Neural cell (in vitro differentiated cells): ENCODE results near the gene MICAL2. TPM values are rescaled to one million over a fixed set of nuclear protein-coding genes. Genes with fewer than 3 reads are reported as not detected.

ENCODE experiments used
- H2AFZ ChIP-seq: fragments of 200-600, 300-800 bp; sonication (generic), shearing (Covaris generic); 2 replicates; pipeline ENCODE4 v1.6.0; 2014; ENCODE audit warnings: low read depth, mild to moderate bottlenecking, antibody characterized with exemption, low read length, moderate library complexity
- H3F3A ChIP-seq: fragments of 200-600 bp; shearing (Covaris generic); 2 replicates; pipeline ENCODE4 v1.6.1; 2016; ENCODE audit warnings: mild to moderate bottlenecking, moderate library complexity, mixed read lengths, antibody characterized with exemption, low read length; ENCODE audit not compliant: insufficient read depth, poor library complexity, severe bottlenecking
- H3K27ac ChIP-seq: fragments of 200-600, 300-800 bp; sonication (generic), shearing (Covaris generic); 2 replicates; pipeline ENCODE4 v1.5.1; 2014; ENCODE audit warnings: mild to moderate bottlenecking, low read length, moderate library complexity
- H3K27me3 ChIP-seq: fragments of 300-800, 200-600 bp; sonication (generic), shearing (Covaris generic); 2 replicates; pipeline ENCODE4 v1.6.0; 2014; ENCODE audit warnings: mild to moderate bottlenecking, low read depth, low read length, moderate library complexity; ENCODE audit not compliant: insufficient read depth
- H3K36me3 ChIP-seq: fragments of 300-800, 200-600 bp; sonication (generic), shearing (Covaris generic); 2 replicates; pipeline ENCODE4 v1.5.1; 2014; ENCODE audit warnings: mild to moderate bottlenecking, antibody characterized with exemption, low read length, moderate library complexity; ENCODE audit not compliant: insufficient read depth
- H3K4me2 ChIP-seq: fragments of 300-800, 200-600 bp; sonication (generic), shearing (Covaris generic); 2 replicates; pipeline ENCODE4 v1.6.0; 2014; ENCODE audit warnings: mild to moderate bottlenecking, low read length
- H3K4me3 ChIP-seq: fragments of 300-800, 200-600 bp; sonication (generic), shearing (Covaris generic); 2 replicates; pipeline ENCODE4 v1.5.1; 2014; ENCODE audit warnings: mild to moderate bottlenecking, low read length, moderate library complexity
- H3K79me2 ChIP-seq: fragments of 200-600 bp; shearing (Covaris generic); replicated peaks from 2 replicates; pipeline ENCODE4 v1.6.0; 2014; ENCODE audit warnings: mild to moderate bottlenecking, low read length, moderate library complexity; ENCODE audit not compliant: insufficient read depth
- H3K9ac ChIP-seq: fragments of 300-800, 200-600 bp; sonication (generic), shearing (Covaris generic); 2 replicates; pipeline ENCODE4 v1.6.1; 2016; ENCODE audit warnings: mild to moderate bottlenecking, low read length, mixed read lengths
- H3K9me2 ChIP-seq: fragments of 200-600 bp; shearing (Covaris generic); 2 replicates; pipeline ENCODE4 v1.6.1; 2016; ENCODE audit warnings: mild to moderate bottlenecking, low read length, mixed read lengths; ENCODE audit not compliant: insufficient read depth
- H3K9me3 ChIP-seq: fragments of 200-600, 300-800 bp; sonication (generic), shearing (Covaris generic); 2 replicates; pipeline ENCODE4 v1.6.1; 2016; ENCODE audit warnings: mild to moderate bottlenecking, mixed run types, low read length, moderate library complexity, mixed read lengths
- H4K20me1 ChIP-seq: fragments of 200-600 bp; shearing (Covaris generic); 2 replicates; pipeline ENCODE4 v1.6.1; 2016; ENCODE audit warnings: mild to moderate bottlenecking, mixed run types; ENCODE audit not compliant: insufficient read depth
- CTCF ChIP-seq: fragments of 450-650 bp; IDR thresholded peaks from 2 replicates; pipeline ENCODE4 v1.5.1; 2014; ENCODE audit warnings: antibody characterized with exemption, mild to moderate bottlenecking, moderate library complexity; ENCODE audit not compliant: poor library complexity, severe bottlenecking
- EP300 ChIP-seq: fragments of 450-650 bp; conservative IDR thresholded peaks from 2 replicates; pipeline ENCODE4 v1.6.1; 2014; ENCODE audit warnings: antibody characterized with exemption, mild to moderate bottlenecking, moderate library complexity; ENCODE audit not compliant: poor library complexity, severe bottlenecking
- EZH2 ChIP-seq: fragments of 200-600, 300-800 bp; shearing (Covaris generic), sonication (generic); IDR thresholded peaks from 2 replicates; pipeline ENCODE4 v1.6.1; 2014; ENCODE audit warnings: antibody characterized with exemption, low read length, borderline replicate concordance, mild to moderate bottlenecking; ENCODE audit not compliant: insufficient read depth, poor library complexity, severe bottlenecking
- MXI1 ChIP-seq: fragments of 450-650 bp; conservative IDR thresholded peaks from 2 replicates; pipeline ENCODE4 v1.6.1; 2014; ENCODE audit warnings: antibody characterized with exemption, mild to moderate bottlenecking; ENCODE audit not compliant: poor library complexity, severe bottlenecking
- POLR2AphosphoS5 ChIP-seq: IDR thresholded peaks from 2 replicates; pipeline ENCODE4 v1.6.1; 2012
- RAD21 ChIP-seq: fragments of 450-650 bp; conservative IDR thresholded peaks from 2 replicates; pipeline ENCODE4 v1.6.1; 2014; ENCODE audit warnings: antibody characterized with exemption, mild to moderate bottlenecking, moderate library complexity
- SMC3 ChIP-seq: fragments of 450-650 bp; conservative IDR thresholded peaks from 2 replicates; pipeline ENCODE4 v1.6.1; 2014; ENCODE audit warnings: antibody characterized with exemption, mild to moderate bottlenecking, moderate library complexity; ENCODE audit not compliant: poor library complexity
- TAF1 ChIP-seq: IDR thresholded peaks from 2 replicates; pipeline ENCODE4 v1.6.1; 2012; ENCODE audit warnings: low read depth
- polyA plus RNA-seq: library from polyadenylated mRNA; depleted of rRNA; stranded (reverse); fragments of >200 nt; gene quantifications from 2 replicates; pipeline ENCODE4 v1.2.3, GENCODE V29; 2014
- TF ChIP-seq, protein P1 (sequence below): IDR thresholded peaks from 2 replicates; pipeline ENCODE4 v1.6.1; 2012; ENCODE audit warnings: borderline replicate concordance

The MICAL2 gene
- polyA plus RNA-seq, 1 donor from 2014 or later = 2.2 TPM

DNA sequence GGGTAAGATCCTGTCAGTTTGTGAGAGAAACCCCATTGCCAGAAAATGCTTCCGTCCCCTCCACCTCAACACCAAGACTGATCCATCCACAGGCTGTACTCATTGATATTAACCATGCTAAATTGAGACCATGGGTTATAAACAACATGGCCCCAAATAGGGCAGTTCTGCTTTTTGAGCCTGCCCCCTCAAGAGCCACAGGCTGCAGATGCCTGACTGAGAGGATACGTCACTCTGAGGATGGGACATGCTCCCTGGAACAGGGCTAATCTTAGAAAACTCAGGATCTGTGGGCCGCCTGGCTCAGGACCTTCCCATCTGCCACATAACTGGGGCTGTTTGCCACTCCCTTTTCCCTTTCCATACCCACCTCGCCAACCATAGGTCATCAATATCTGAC, 99.8 kb downstream of the MICAL2 start:
- H3K36me3 ChIP-seq = no peaks in the 10 kb centered on the region
- H3K27ac ChIP-seq = no peak overlapping the region
- no peak overlapping the region for H3K4me3 ChIP-seq
- no peaks in the 10 kb centered on the region for H3K9me2 ChIP-seq
- H4K20me1 ChIP-seq = no peaks in the 10 kb centered on the region
- no peaks in the 10 kb centered on the region for H3K27me3 ChIP-seq
- H3K9ac ChIP-seq = no peak overlapping the region
- no peaks in the 10 kb centered on the region for H3K79me2 ChIP-seq
- no peak overlapping the region for H2AFZ ChIP-seq
- TF ChIP-seq SMC3 = no peak
- TF ChIP-seq POLR2AphosphoS5 = no peak
- TF ChIP-seq TAF1 = no peak
- no peak for TF ChIP-seq EP300
- TF ChIP-seq RAD21 = no peak
- no peak for TF ChIP-seq CTCF
- TF ChIP-seq, protein P1, sequence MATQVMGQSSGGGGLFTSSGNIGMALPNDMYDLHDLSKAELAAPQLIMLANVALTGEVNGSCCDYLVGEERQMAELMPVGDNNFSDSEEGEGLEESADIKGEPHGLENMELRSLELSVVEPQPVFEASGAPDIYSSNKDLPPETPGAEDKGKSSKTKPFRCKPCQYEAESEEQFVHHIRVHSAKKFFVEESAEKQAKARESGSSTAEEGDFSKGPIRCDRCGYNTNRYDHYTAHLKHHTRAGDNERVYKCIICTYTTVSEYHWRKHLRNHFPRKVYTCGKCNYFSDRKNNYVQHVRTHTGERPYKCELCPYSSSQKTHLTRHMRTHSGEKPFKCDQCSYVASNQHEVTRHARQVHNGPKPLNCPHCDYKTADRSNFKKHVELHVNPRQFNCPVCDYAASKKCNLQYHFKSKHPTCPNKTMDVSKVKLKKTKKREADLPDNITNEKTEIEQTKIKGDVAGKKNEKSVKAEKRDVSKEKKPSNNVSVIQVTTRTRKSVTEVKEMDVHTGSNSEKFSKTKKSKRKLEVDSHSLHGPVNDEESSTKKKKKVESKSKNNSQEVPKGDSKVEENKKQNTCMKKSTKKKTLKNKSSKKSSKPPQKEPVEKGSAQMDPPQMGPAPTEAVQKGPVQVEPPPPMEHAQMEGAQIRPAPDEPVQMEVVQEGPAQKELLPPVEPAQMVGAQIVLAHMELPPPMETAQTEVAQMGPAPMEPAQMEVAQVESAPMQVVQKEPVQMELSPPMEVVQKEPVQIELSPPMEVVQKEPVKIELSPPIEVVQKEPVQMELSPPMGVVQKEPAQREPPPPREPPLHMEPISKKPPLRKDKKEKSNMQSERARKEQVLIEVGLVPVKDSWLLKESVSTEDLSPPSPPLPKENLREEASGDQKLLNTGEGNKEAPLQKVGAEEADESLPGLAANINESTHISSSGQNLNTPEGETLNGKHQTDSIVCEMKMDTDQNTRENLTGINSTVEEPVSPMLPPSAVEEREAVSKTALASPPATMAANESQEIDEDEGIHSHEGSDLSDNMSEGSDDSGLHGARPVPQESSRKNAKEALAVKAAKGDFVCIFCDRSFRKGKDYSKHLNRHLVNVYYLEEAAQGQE = no peak
- TF ChIP-seq MXI1 = no peak
- TF ChIP-seq EZH2 = no peak
- no peaks in the 10 kb centered on the region for H3K9me3 ChIP-seq
- no peak overlapping the region for H3K4me2 ChIP-seq
- no peaks in the 10 kb centered on the region for H3F3A ChIP-seq

DNA sequence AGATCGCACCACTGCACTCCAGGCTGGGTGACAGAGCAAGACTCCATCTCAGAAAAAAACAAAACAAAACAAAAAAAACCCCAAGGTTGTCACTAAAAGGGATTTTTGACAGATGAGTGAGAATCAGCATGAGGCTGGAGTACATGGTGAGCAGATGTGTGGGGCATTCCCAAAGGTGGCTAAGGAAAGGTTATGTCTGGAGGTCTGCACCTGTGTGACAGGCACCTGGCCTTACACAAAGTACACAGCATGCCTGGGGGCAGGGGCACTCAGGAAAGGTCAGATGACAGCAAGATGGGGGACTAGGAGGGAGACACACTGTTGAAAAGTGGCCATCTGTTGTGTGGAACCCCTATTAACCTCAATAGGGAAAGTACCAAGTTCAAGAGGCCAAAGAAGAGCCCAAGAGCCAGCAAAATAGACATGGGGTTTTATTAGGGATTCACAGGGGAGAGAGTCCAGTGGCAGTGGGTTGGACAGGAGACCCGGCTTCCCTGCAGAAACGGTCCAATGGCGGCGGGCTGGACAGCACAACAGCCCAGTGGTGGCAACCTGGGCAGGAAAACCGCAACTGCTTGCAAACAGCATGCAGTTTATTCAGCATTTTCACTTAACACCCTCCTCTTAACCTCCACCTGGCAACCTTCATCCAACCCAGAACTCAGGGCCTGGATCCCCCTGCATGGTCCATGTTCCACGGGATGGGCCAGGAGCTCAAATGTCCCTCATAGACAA, 101.1 kb downstream of the MICAL2 start:
- TF ChIP-seq MXI1 (no peak), TAF1 (no peak), CTCF (no peak), RAD21 (no peak), EP300 (no peak), EZH2 (no peak), SMC3 (no peak), POLR2AphosphoS5 (no peak)
- TF ChIP-seq, protein P1 = no peak
- no peak overlapping the region for H3K4me3 ChIP-seq
- no peak overlapping the region for H3K4me2 ChIP-seq
- H2AFZ ChIP-seq = no peak overlapping the region
- H3K27me3 ChIP-seq = no peaks in the 10 kb centered on the region
- H3F3A ChIP-seq = no peaks in the 10 kb centered on the region
- H3K36me3 ChIP-seq = no peaks in the 10 kb centered on the region
- no peaks in the 10 kb centered on the region for H3K9me2 ChIP-seq
- H4K20me1 ChIP-seq = no peaks in the 10 kb centered on the region
- no peak overlapping the region for H3K27ac ChIP-seq
- no peak overlapping the region for H3K9ac ChIP-seq
- no peaks in the 10 kb centered on the region for H3K79me2 ChIP-seq
- H3K9me3 ChIP-seq = no peaks in the 10 kb centered on the region
